DOHH2 (cell line): ENCODE results near the gene DDIT4.

Experiments used
- H3F3A ChIP-seq: fragments of 200-600 bp; sonication (generic), shearing (Covaris generic); 2 replicates; pipeline ENCODE4 v1.6.0; 2016; ENCODE audit warnings: antibody characterized with exemption, mild to moderate bottlenecking; ENCODE audit not compliant: control insufficient read depth, insufficient read depth
- H3K27ac ChIP-seq: fragments of 200-600 bp; sonication (generic); 2 replicates; pipeline ENCODE4 v1.5.1; 2014; ENCODE audit warnings: low read depth, mild to moderate bottlenecking, low read length, moderate library complexity
- H3K27me3 ChIP-seq: fragments of 200-600 bp; sonication (generic); 2 replicates; pipeline ENCODE4 v1.6.1; 2014; ENCODE audit warnings: mild to moderate bottlenecking, low read length, mixed read lengths; ENCODE audit not compliant: control insufficient read depth
- H3K36me3 ChIP-seq: fragments of 200-600 bp; sonication (generic); 2 replicates; pipeline ENCODE4 v1.6.1; 2014; ENCODE audit warnings: mild to moderate bottlenecking, low read length, moderate library complexity, mixed read lengths; ENCODE audit not compliant: control insufficient read depth
- H3K4me1 ChIP-seq: fragments of 200-600 bp; sonication (generic); 2 replicates; pipeline ENCODE4 v1.6.1; 2014; ENCODE audit warnings: mild to moderate bottlenecking, low read length, mixed read lengths; ENCODE audit not compliant: control insufficient read depth
- H3K4me2 ChIP-seq: fragments of 200-600 bp; sonication (generic); 2 replicates; pipeline ENCODE4 v1.6.0; 2014; ENCODE audit warnings: mild to moderate bottlenecking, low read length, moderate library complexity
- H3K4me3 ChIP-seq: fragments of 200-600 bp; sonication (generic); 2 replicates; pipeline ENCODE4 v1.5.1; 2014; ENCODE audit warnings: mild to moderate bottlenecking, low read length, mixed read lengths
- H3K79me2 ChIP-seq: fragments of 200-600 bp; sonication (generic); 2 replicates; pipeline ENCODE4 v1.6.1; 2014; ENCODE audit warnings: mild to moderate bottlenecking, low read length, mixed read lengths; ENCODE audit not compliant: control insufficient read depth
- H3K9me2 ChIP-seq: fragments of 200-600 bp; sonication (generic); replicated peaks from 2 replicates; pipeline ENCODE4 v1.6.1; 2014; ENCODE audit warnings: mild to moderate bottlenecking, low read length, mixed read lengths; ENCODE audit not compliant: control insufficient read depth
- H3K9me3 ChIP-seq: fragments of 200-600 bp; sonication (generic); 2 replicates; pipeline ENCODE4 v1.6.1; 2014; ENCODE audit warnings: antibody characterized with exemption, low read length, mixed read lengths; ENCODE audit not compliant: control insufficient read depth, insufficient read depth
- H4K20me1 ChIP-seq: fragments of 200-600 bp; sonication (generic); 2 replicates; pipeline ENCODE4 v1.6.0; 2014; ENCODE audit warnings: low read depth, mild to moderate bottlenecking, antibody characterized with exemption, low read length, moderate library complexity; ENCODE audit not compliant: control insufficient read depth, insufficient read depth
- CTCF ChIP-seq: fragments of 200-600 bp; sonication (generic); IDR thresholded peaks from one replicate; pipeline ENCODE4 v1.5.1; 2014; ENCODE audit warnings: antibody characterized with exemption, mild to moderate bottlenecking, low read depth, low read length; ENCODE audit not compliant: poor library complexity, severe bottlenecking
- EZH2phosphoT487 ChIP-seq: fragments of 200-600 bp; sonication (generic); IDR thresholded peaks from 2 replicates; pipeline ENCODE4 v1.6.1; 2017; ENCODE audit warnings: borderline replicate concordance, mild to moderate bottlenecking, antibody characterized with exemption, low read length, moderate library complexity, mixed read lengths

DDIT4 gene

GRCh38 chr10:72275351-72276012 is 1.8 kb downstream of the DDIT4 start:
- peaks cover 18% of the 10 kb centered on the region; the same call in 1 of the 2 replicates for H4K20me1 ChIP-seq
- peaks cover 21% of the 10 kb centered on the region for H3K79me2 ChIP-seq
- peaks cover 41% of the 10 kb centered on the region for H3F3A ChIP-seq
- TF ChIP-seq EZH2phosphoT487, result no peak
- no peak for TF ChIP-seq CTCF
- no peaks in the 10 kb centered on the region; the same call in 1 of the 2 replicates for H3K27me3 ChIP-seq
- peak overlapping the region; percentile 96 for H3K4me2 ChIP-seq
- no peaks in the 10 kb centered on the region for H3K9me3 ChIP-seq
- peak overlapping the region; percentile 95 for H3K4me3 ChIP-seq
- no peaks in the 10 kb centered on the region for H3K9me2 ChIP-seq
- peaks cover 38% of the 10 kb centered on the region for H3K4me1 ChIP-seq
- peak overlapping the region; percentile 77 for H3K27ac ChIP-seq
- H3K36me3 ChIP-seq, result peaks cover 29% of the 10 kb centered on the region

GRCh38 chr10:72276013-72276387 is 2.3 kb downstream of the DDIT4 start:
- Histone ChIP-seq H3K9me2 (no peaks in the 10 kb centered on the region), H3K4me1 (peaks cover 38% of the 10 kb centered on the region), H3K27ac (peak overlapping the region; percentile 77), H3K9me3 (no peaks in the 10 kb centered on the region), H4K20me1 (peaks cover 18% of the 10 kb centered on the region; the same call in 1 of the 2 replicates), H3K36me3 (peaks cover 29% of the 10 kb centered on the region), H3K4me3 (peak overlapping the region; percentile 95), H3K79me2 (peaks cover 21% of the 10 kb centered on the region), H3K27me3 (no peaks in the 10 kb centered on the region; the same call in 1 of the 2 replicates), H3F3A (peaks cover 40% of the 10 kb centered on the region), H3K4me2 (peak overlapping the region; percentile 96)
- TF ChIP-seq CTCF (no peak), EZH2phosphoT487 (no peak)

- Histone ChIP-seq H3K27me3 (no peaks in the 10 kb centered on the region; the same call in 1 of the 2 replicates), H3K9me2 (no peaks in the 10 kb centered on the region), H3K79me2 (peaks cover 21% of the 10 kb centered on the region), H4K20me1 (peaks cover 18% of the 10 kb centered on the region; the same call in 1 of the 2 replicates), H3K4me2 (peak overlapping the region; percentile 96), H3K36me3 (peaks cover 29% of the 10 kb centered on the region), H3K9me3 (no peaks in the 10 kb centered on the region), H3K27ac (peak overlapping the region; percentile 77), H3K4me3 (peak overlapping the region; percentile 95), H3K4me1 (peaks cover 38% of the 10 kb centered on the region), H3F3A (peaks cover 37% of the 10 kb centered on the region)
- no peak for TF ChIP-seq CTCF
- TF ChIP-seq EZH2phosphoT487, result no peak
Measured at GRCh38 chr10:72276421-72277339, 3.0 kb downstream of the DDIT4 start.
